Measurements from ENCODE around the gene ZNF207.
A peak's percentile ranks its signal among the peaks of the same experiment; 100 is the strongest.

ZNF207 gene

DNA sequence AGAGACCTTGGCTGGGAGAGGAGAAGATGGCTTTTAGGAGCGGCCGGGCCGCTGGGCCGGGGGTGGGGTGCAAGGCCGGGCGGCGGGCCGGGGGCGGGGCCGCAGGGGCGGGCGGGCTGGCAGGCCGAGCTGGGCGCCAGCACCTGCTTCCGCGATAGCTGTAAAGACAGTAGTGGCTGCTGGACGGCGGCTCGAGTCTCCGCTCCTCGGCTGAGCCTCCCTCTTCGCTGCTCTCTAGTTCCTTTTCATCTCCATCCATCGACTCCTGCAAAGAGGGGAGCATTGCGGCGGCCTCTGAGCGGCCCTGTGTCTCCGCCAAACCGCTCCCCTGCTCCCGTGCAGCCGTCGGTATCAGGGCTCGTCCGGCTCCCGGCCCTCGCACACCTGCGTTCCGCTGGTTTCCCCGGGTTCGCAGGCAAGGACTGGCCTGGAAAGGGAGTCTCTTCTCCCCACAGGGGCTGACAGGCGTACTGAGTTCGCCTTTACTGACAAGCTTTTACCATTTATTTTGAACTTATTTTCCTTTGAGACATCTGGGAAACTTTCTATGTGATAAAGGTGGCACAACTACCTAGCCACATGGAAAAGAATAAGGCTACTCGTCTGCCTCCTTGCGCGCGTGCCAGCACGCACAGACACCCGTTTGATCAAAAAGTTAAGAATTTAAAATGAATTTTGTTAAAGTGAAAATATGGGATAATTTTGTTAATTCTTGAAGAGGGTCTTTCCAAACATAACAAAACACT is 7.9 kb upstream of the ZNF207 start, which contains the start of gene C17orf75 (continued):
- TF ChIP-seq RBAK (tag by site-specific recombination; IDR thresholded peaks at IDR 0.05) (no peak), ZNF514 (tag by site-specific recombination; IDR thresholded peaks at IDR 0.05) (no peak), ZNF48 (tag by site-specific recombination; IDR thresholded peaks at IDR 0.05) (no peak), ZNF704 (tag by site-specific recombination; IDR thresholded peaks at IDR 0.05) (no peak), ZNF837 (tag by site-specific recombination; IDR thresholded peaks at IDR 0.05) (no peak), ZNF610 (tag by site-specific recombination; IDR thresholded peaks at IDR 0.05; ENCODE audit: borderline replicate concordance) (peak; percentile 93), ZNF843 (tag by site-specific recombination; IDR thresholded peaks at IDR 0.05) (peak; percentile 37; the same call in 1 of the 2 replicates), KLF9 (tag by site-specific recombination; IDR thresholded peaks at IDR 0.05; ENCODE audit: low read depth) (peak; percentile 92), ELK4 (IDR thresholded peaks at IDR 0.05; ENCODE audit: borderline replicate concordance, low read depth, low read length) (no peak), ZNF580 (tag by site-specific recombination; IDR thresholded peaks at IDR 0.05) (peak; percentile 98), ZNF211 (tag by site-specific recombination; IDR thresholded peaks at IDR 0.05; ENCODE audit: low read depth) (no peak), KLF16 (tag by site-specific recombination; IDR thresholded peaks at IDR 0.05) (peak; percentile 100), TCF7L2 (IDR thresholded peaks at IDR 0.05; ENCODE audit: borderline replicate concordance, low read depth, low read length) (no peak; the same call in 1 of the 2 replicates), HOXA7 (CRISPR knock-in tag; IDR thresholded peaks at IDR 0.05; ENCODE audit: borderline replicate concordance) (no peak), GLI4 (tag by site-specific recombination; IDR thresholded peaks at IDR 0.05) (peak; percentile 97), ZNF776 (tag by site-specific recombination; IDR thresholded peaks at IDR 0.05; ENCODE audit: borderline replicate concordance) (no peak), BCL6B (tag by site-specific recombination; IDR thresholded peaks at IDR 0.05) (no peak), YY2 (tag by site-specific recombination; IDR thresholded peaks at IDR 0.05) (peak; percentile 84), ZXDB (tag by site-specific recombination; IDR thresholded peaks at IDR 0.05) (peak; percentile 96), ZNF623 (tag by site-specific recombination; IDR thresholded peaks at IDR 0.05) (peak; percentile 28; the same call in 1 of the 2 replicates), ZNF2 (tag by site-specific recombination; IDR thresholded peaks at IDR 0.05) (peak; percentile 92), ZNF394 (tag by site-specific recombination; IDR thresholded peaks at IDR 0.05; ENCODE audit: borderline replicate concordance) (peak; percentile 66; the same call in 1 of the 2 replicates), PRDM4 (tag by site-specific recombination; IDR thresholded peaks at IDR 0.05) (peak; percentile 85), ZNF423 (tag by site-specific recombination; IDR thresholded peaks at IDR 0.05) (no peak), ZBTB10 (tag by site-specific recombination; IDR thresholded peaks at IDR 0.05) (peak; percentile 89)
- TF ChIP-seq, protein P1, sequence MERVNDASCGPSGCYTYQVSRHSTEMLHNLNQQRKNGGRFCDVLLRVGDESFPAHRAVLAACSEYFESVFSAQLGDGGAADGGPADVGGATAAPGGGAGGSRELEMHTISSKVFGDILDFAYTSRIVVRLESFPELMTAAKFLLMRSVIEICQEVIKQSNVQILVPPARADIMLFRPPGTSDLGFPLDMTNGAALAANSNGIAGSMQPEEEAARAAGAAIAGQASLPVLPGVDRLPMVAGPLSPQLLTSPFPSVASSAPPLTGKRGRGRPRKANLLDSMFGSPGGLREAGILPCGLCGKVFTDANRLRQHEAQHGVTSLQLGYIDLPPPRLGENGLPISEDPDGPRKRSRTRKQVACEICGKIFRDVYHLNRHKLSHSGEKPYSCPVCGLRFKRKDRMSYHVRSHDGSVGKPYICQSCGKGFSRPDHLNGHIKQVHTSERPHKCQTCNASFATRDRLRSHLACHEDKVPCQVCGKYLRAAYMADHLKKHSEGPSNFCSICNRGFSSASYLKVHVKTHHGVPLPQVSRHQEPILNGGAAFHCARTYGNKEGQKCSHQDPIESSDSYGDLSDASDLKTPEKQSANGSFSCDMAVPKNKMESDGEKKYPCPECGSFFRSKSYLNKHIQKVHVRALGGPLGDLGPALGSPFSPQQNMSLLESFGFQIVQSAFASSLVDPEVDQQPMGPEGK (tag by site-specific recombination; IDR thresholded peaks at IDR 0.05), result peak; percentile 62; the same call in 1 of the 2 replicates
- TF ChIP-seq, protein P2, sequence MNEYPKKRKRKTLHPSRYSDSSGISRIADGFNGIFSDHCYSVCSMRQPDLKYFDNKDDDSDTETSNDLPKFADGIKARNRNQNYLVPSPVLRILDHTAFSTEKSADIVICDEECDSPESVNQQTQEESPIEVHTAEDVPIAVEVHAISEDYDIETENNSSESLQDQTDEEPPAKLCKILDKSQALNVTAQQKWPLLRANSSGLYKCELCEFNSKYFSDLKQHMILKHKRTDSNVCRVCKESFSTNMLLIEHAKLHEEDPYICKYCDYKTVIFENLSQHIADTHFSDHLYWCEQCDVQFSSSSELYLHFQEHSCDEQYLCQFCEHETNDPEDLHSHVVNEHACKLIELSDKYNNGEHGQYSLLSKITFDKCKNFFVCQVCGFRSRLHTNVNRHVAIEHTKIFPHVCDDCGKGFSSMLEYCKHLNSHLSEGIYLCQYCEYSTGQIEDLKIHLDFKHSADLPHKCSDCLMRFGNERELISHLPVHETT (tag by site-specific recombination; IDR thresholded peaks at IDR 0.05), result peak; percentile 99
